Measurements from ENCODE around the gene NUTM2G.

- TF ChIP-seq SP1 (IDR thresholded peaks at IDR 0.05) (no peak), HDGF (IDR thresholded peaks at IDR 0.05; ENCODE audit: borderline replicate concordance) (no peak), FOXM1 (IDR thresholded peaks at IDR 0.05; ENCODE audit: borderline replicate concordance) (no peak), ZNF384 (IDR thresholded peaks at IDR 0.05) (no peak), SUZ12 (IDR thresholded peaks at IDR 0.05) (no peak), LEF1 (IDR thresholded peaks at IDR 0.05; ENCODE audit: borderline replicate concordance) (no peak), CTBP1 (IDR thresholded peaks at IDR 0.05; ENCODE audit: borderline replicate concordance) (no peak), ELF4 (IDR thresholded peaks at IDR 0.05) (no peak), TARDBP (IDR thresholded peaks at IDR 0.05) (no peak), BHLHE40 (IDR thresholded peaks at IDR 0.05; ENCODE audit: borderline replicate concordance) (no peak)
These were observed 36.5 kb upstream of the NUTM2G start for GRCh38 chr9:96892131-96892530.
